Ovary (tissue), 9 donors: ENCODE results near the gene DAB2IP. TPM values are rescaled to one million over a fixed set of nuclear protein-coding genes. Genes with fewer than 3 reads are reported as not detected.

Experiments used
- DNase-seq, 5 donors: peaks; one replicate each; pipeline ENCODE4 v3.0.0-alpha.2; 2019 to 2020
- H3K27ac ChIP-seq, 2 donors: fragments of 200-600 bp; one replicate each; pipeline versions ENCODE4 v1.5.1 to v1.8.0; 2019 to 2022
- H3K27me3 ChIP-seq: fragments of 200-600 bp; one replicate; pipeline ENCODE4 v1.8.0; 2022
- H3K36me3 ChIP-seq: fragments of 200-600 bp; sonication (generic); one replicate; pipeline ENCODE4 v1.5.1; 2019
- H3K4me1 ChIP-seq: one replicate; pipeline ENCODE4 v1.8.1; 2013; ENCODE audit warnings: mild to moderate bottlenecking, moderate library complexity; ENCODE audit not compliant: insufficient read depth
- H3K4me3 ChIP-seq: fragments of 200-600 bp; sonication (generic); one replicate; pipeline ENCODE4 v1.5.1; 2017
- H3K9me3 ChIP-seq, 2 donors: fragments of 200-600 bp in 1 of 2; sonication (generic) in 1 of 2; one replicate each; pipeline versions ENCODE4 v1.5.1 to v1.8.1; 2013 to 2019; ENCODE audit warnings: mild to moderate bottlenecking in 1 of 2, moderate library complexity in 1 of 2
- CTCF ChIP-seq, 3 donors: fragments of 450-650 bp in 2 of 3; fragments of 200-600 bp in 1 of 3; IDR thresholded peaks; one replicate each; pipeline versions ENCODE4 v1.5.1 to v1.8.0; 2016 to 2022; ENCODE audit warnings: antibody characterized with exemption in 3 of 3, mild to moderate bottlenecking in 1 of 3
- EP300 ChIP-seq: sonication (generic); formaldehyde crosslinking; IDR thresholded peaks from one replicate; pipeline ENCODE4 v1.6.1; 2017; ENCODE audit warnings: antibody characterized with exemption
- POLR2A ChIP-seq: fragments of 450-650 bp; IDR thresholded peaks from one replicate; pipeline ENCODE4 v1.6.1; 2017; ENCODE audit warnings: antibody characterized with exemption, mild to moderate bottlenecking, moderate library complexity
- WGBS, 3 donors: extraction: QIAGEN DNeasy Blood & Tissue Kit in 1 of 3; methylation state at CpG; one replicate each; pipeline versions ENCODE4 v1.1.5 to v1.1.7; 2013 to 2017; 5-methylcytosine and 5-hydroxymethylcytosine counted together
- intact Hi-C, 4 donors: fragments of 100-400 bp; cut with DNase I; formaldehyde crosslinking; loops; one replicate each; pipeline versions ENCODE4 v1.11.0 to v1.15.1; 2022 to 2023
- polyA plus RNA-seq, 2 donors: library from polyadenylated mRNA; stranded (reverse); fragments of 200-250 nt in 1 of 2; fragments of 350-450 nt in 1 of 2; fragmentation: Illumina TruSeq in 1 of 2; extraction: RNeasy Lipid Tissue Mini Kit (QIAGEN cat#74804) in 1 of 2; gene quantifications; one replicate each; pipeline ENCODE4 v1.2.3, GENCODE V29; 2013 to 2014
- total RNA-seq, 7 donors: library from RNA; depleted of rRNA in 2 of 7; stranded (reverse); fragments of >200 nt in 2 of 7; fragmentation: NEBNext Ultra II Directional in 3 of 7; extraction: Animal tissue kit (Norgen Biotek cat#: 25700) in 3 of 7; gene quantifications; one replicate each; pipeline versions ENCODE4 v1.1.0 to v1.2.4, GENCODE V29; 2016 to 2023
- donor health status: DM: no; HTN: no; CAD: no; lungs with moderate emphysema.
- donor health status: DM: no; HTN: no; CAD: no.
- donor health status: Bipolar disorder and iron deficiency.
- donor health status: DM: yes; HTN: yes; CAD: no.
- donor health status: DM: no; HTN: no; CAD: no.
- donor health status: DM: yes; HTN: yes; CAD: no.

Gene DAB2IP
- total and polyA plus RNA-seq, 9 donors = 9.3 to 95.0 (median 70.6) TPM

- peak in 2 of 5 donors; percentile 22 to 30 for DNase-seq
- Histone ChIP-seq H3K4me1 (no peaks in the 10 kb centered on the region), H3K4me3 (no peak overlapping the region), H3K36me3 (no peaks in the 10 kb centered on the region), H3K9me3 (no peaks in the 10 kb centered on the region), H3K27ac (no peak overlapping the region), H3K27me3 (no peaks in the 10 kb centered on the region)
- 86 to 88% (median 87%) methylated on average over 8 to 17 of the region's 17 CpGs for WGBS, 3 donors
- TF ChIP-seq POLR2A = no peak
- TF ChIP-seq EP300 = no peak
- TF ChIP-seq CTCF (IDR thresholded peaks at IDR 0.05) = no peak
- intact Hi-C loops = no loop called here
Observed at GRCh38 chr9:121782514-121783110, 131.2 kb downstream of the DAB2IP start.

GRCh38 chr9:121783111-121783510 is 131.7 kb downstream of the DAB2IP start:
- Histone ChIP-seq H3K4me1 (no peaks in the 10 kb centered on the region), H3K27me3 (no peaks in the 10 kb centered on the region), H3K27ac (peak overlapping the region in 1 of 2 donors; percentile 8), H3K4me3 (no peak overlapping the region), H3K9me3 (no peaks in the 10 kb centered on the region), H3K36me3 (no peaks in the 10 kb centered on the region)
- peak in 1 of 5 donors; percentile 19 for DNase-seq
- intact Hi-C loops = no loop called here
- TF ChIP-seq CTCF (IDR thresholded peaks at IDR 0.05) = no peak
- TF ChIP-seq EP300 = no peak
- TF ChIP-seq POLR2A = no peak
- WGBS, 3 donors = 78 to 88% (median 82%) methylated on average over 2 of the region's 2 CpGs

GRCh38 chr9:121783521-121784507 is 132.4 kb downstream of the DAB2IP start:
- intact Hi-C loops = no loop called here
- H3K9me3 ChIP-seq = no peaks in the 10 kb centered on the region
- no peak overlapping the region for H3K27ac ChIP-seq
- H3K27me3 ChIP-seq = no peaks in the 10 kb centered on the region
- no peak overlapping the region for H3K4me3 ChIP-seq
- no peak for TF ChIP-seq EP300
- TF ChIP-seq CTCF (IDR thresholded peaks at IDR 0.05) = no peak
- no peak for TF ChIP-seq POLR2A
- no peaks in the 10 kb centered on the region for H3K4me1 ChIP-seq
- WGBS, 3 donors = 66 to 77% (median 69%) methylated on average over 26 of the region's 26 CpGs
- H3K36me3 ChIP-seq = no peaks in the 10 kb centered on the region
- DNase-seq = peak in 3 of 5 donors; percentile 39 to 57 (median 41)

GRCh38 chr9:121784731-121785411 is 133.4 kb downstream of the DAB2IP start:
- WGBS, 3 donors = 68 to 79% (median 78%) methylated on average over 17 of the region's 17 CpGs
- DNase-seq = peak in 2 of 5 donors; percentile 18 to 33
- no peak overlapping the region for H3K4me3 ChIP-seq
- H3K36me3 ChIP-seq = no peaks in the 10 kb centered on the region
- H3K27me3 ChIP-seq = no peaks in the 10 kb centered on the region
- no peaks in the 10 kb centered on the region for H3K4me1 ChIP-seq
- TF ChIP-seq CTCF (IDR thresholded peaks at IDR 0.05) = no peak
- H3K9me3 ChIP-seq = no peaks in the 10 kb centered on the region
- intact Hi-C loops = no loop called here
- H3K27ac ChIP-seq = no peak overlapping the region
